ENCODE results near the gene C21orf91. TPM values are rescaled to one million over a fixed set of nuclear protein-coding genes. Genes with fewer than 3 reads are reported as not detected.

C21orf91 gene
- total and polyA plus RNA-seq, 2 experiments from 2014 or later = 10.9 to 20.0 TPM

DNA sequence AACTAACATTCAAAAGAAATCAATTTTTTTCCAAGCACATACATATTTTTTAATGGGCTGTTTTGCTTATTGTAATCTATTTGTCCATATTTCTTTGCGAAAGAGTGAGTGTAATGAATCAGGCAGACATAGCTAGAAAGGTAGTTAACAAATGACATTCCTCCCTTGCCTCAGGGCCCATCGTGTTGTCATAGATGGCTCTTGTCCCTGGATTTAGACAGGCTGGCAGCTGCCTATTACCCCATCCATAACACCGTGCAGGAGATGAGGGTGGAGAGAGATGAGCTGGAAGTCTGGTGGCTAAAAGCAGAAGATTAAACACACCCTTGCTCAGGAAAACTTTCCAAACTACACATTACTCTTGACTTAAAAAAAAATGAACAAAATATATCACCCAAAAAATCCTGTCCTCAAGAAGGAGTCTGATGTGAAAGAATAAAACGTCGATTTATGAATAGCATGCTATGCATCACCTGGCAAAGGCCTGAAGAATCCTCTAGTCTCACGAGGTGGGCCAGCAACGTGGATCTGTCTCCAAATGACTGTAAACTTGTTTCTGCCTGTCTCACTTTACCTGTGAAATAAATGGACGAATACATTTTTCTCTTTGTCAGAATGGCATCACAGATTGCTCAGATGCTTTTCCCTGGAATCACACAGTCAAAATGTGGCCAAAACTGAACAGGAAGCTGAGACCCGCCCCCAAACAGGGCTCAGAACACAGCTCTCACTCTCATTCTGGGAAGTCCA, 55.7 kb downstream of the C21orf91 start:
- H3F3A ChIP-seq (replicated peaks; ENCODE audit: low read depth) = no peaks in the 10 kb centered on the region
- ATAC-seq = no peak
- TF ChIP-seq, protein P1, sequence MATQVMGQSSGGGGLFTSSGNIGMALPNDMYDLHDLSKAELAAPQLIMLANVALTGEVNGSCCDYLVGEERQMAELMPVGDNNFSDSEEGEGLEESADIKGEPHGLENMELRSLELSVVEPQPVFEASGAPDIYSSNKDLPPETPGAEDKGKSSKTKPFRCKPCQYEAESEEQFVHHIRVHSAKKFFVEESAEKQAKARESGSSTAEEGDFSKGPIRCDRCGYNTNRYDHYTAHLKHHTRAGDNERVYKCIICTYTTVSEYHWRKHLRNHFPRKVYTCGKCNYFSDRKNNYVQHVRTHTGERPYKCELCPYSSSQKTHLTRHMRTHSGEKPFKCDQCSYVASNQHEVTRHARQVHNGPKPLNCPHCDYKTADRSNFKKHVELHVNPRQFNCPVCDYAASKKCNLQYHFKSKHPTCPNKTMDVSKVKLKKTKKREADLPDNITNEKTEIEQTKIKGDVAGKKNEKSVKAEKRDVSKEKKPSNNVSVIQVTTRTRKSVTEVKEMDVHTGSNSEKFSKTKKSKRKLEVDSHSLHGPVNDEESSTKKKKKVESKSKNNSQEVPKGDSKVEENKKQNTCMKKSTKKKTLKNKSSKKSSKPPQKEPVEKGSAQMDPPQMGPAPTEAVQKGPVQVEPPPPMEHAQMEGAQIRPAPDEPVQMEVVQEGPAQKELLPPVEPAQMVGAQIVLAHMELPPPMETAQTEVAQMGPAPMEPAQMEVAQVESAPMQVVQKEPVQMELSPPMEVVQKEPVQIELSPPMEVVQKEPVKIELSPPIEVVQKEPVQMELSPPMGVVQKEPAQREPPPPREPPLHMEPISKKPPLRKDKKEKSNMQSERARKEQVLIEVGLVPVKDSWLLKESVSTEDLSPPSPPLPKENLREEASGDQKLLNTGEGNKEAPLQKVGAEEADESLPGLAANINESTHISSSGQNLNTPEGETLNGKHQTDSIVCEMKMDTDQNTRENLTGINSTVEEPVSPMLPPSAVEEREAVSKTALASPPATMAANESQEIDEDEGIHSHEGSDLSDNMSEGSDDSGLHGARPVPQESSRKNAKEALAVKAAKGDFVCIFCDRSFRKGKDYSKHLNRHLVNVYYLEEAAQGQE (IDR thresholded peaks at IDR 0.05; ENCODE audit: unreplicated experiment) = no peak
- TF ChIP-seq POLR2AphosphoS5 (IDR thresholded peaks at IDR 0.05; ENCODE audit: low read depth) (no peak), JUNB (IDR thresholded peaks at IDR 0.05; ENCODE audit: unreplicated experiment) (no peak), NANOG (IDR thresholded peaks at IDR 0.05; ENCODE audit: borderline replicate concordance) (no peak), EZH2phosphoT487 (IDR thresholded peaks at IDR 0.05; ENCODE audit: unreplicated experiment) (no peak), ZNF331 (CRISPR knock-in tag; IDR thresholded peaks at IDR 0.05; ENCODE audit: low read depth) (no peak), ZNF114 (CRISPR knock-in tag; IDR thresholded peaks at IDR 0.05) (no peak), EZH2 (IDR thresholded peaks at IDR 0.05; ENCODE audit: low read depth, unreplicated experiment) (no peak), CREB1 (CRISPR knock-in tag; IDR thresholded peaks at IDR 0.05; ENCODE audit: low read depth) (no peak), STAT1 (IDR thresholded peaks at IDR 0.05; ENCODE audit: unreplicated experiment) (no peak)
- TF ChIP-seq, protein P2, sequence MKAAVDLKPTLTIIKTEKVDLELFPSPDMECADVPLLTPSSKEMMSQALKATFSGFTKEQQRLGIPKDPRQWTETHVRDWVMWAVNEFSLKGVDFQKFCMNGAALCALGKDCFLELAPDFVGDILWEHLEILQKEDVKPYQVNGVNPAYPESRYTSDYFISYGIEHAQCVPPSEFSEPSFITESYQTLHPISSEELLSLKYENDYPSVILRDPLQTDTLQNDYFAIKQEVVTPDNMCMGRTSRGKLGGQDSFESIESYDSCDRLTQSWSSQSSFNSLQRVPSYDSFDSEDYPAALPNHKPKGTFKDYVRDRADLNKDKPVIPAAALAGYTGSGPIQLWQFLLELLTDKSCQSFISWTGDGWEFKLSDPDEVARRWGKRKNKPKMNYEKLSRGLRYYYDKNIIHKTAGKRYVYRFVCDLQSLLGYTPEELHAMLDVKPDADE (IDR thresholded peaks at IDR 0.05) = no peak
- TF ChIP-seq, protein P3, sequence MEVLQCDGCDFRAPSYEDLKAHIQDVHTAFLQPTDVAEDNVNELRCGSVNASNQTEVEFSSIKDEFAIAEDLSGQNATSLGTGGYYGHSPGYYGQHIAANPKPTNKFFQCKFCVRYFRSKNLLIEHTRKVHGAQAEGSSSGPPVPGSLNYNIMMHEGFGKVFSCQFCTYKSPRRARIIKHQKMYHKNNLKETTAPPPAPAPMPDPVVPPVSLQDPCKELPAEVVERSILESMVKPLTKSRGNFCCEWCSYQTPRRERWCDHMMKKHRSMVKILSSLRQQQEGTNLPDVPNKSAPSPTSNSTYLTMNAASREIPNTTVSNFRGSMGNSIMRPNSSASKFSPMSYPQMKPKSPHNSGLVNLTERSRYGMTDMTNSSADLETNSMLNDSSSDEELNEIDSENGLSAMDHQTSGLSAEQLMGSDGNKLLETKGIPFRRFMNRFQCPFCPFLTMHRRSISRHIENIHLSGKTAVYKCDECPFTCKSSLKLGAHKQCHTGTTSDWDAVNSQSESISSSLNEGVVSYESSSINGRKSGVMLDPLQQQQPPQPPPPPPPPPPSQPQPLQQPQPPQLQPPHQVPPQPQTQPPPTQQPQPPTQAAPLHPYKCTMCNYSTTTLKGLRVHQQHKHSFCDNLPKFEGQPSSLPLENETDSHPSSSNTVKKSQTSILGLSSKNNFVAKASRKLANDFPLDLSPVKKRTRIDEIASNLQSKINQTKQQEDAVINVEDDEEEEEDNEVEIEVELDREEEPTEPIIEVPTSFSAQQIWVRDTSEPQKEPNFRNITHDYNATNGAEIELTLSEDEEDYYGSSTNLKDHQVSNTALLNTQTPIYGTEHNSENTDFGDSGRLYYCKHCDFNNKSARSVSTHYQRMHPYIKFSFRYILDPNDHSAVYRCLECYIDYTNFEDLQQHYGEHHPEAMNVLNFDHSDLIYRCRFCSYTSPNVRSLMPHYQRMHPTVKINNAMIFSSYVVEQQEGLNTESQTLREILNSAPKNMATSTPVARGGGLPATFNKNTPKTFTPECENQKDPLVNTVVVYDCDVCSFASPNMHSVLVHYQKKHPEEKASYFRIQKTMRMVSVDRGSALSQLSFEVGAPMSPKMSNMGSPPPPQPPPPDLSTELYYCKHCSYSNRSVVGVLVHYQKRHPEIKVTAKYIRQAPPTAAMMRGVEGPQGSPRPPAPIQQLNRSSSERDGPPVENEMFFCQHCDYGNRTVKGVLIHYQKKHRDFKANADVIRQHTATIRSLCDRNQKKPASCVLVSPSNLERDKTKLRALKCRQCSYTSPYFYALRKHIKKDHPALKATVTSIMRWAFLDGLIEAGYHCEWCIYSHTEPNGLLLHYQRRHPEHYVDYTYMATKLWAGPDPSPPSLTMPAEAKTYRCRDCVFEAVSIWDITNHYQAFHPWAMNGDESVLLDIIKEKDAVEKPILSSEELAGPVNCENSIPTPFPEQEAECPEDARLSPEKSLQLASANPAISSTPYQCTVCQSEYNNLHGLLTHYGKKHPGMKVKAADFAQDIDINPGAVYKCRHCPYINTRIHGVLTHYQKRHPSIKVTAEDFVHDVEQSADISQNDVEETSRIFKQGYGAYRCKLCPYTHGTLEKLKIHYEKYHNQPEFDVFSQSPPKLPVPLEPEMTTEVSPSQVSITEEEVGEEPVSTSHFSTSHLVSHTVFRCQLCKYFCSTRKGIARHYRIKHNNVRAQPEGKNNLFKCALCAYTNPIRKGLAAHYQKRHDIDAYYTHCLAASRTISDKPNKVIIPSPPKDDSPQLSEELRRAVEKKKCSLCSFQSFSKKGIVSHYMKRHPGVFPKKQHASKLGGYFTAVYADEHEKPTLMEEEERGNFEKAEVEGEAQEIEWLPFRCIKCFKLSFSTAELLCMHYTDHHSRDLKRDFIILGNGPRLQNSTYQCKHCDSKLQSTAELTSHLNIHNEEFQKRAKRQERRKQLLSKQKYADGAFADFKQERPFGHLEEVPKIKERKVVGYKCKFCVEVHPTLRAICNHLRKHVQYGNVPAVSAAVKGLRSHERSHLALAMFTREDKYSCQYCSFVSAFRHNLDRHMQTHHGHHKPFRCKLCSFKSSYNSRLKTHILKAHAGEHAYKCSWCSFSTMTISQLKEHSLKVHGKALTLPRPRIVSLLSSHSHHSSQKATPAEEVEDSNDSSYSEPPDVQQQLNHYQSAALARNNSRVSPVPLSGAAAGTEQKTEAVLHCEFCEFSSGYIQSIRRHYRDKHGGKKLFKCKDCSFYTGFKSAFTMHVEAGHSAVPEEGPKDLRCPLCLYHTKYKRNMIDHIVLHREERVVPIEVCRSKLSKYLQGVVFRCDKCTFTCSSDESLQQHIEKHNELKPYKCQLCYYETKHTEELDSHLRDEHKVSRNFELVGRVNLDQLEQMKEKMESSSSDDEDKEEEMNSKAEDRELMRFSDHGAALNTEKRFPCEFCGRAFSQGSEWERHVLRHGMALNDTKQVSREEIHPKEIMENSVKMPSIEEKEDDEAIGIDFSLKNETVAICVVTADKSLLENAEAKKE (CRISPR knock-in tag; IDR thresholded peaks at IDR 0.05) = no peak
- TF ChIP-seq, protein P4, sequence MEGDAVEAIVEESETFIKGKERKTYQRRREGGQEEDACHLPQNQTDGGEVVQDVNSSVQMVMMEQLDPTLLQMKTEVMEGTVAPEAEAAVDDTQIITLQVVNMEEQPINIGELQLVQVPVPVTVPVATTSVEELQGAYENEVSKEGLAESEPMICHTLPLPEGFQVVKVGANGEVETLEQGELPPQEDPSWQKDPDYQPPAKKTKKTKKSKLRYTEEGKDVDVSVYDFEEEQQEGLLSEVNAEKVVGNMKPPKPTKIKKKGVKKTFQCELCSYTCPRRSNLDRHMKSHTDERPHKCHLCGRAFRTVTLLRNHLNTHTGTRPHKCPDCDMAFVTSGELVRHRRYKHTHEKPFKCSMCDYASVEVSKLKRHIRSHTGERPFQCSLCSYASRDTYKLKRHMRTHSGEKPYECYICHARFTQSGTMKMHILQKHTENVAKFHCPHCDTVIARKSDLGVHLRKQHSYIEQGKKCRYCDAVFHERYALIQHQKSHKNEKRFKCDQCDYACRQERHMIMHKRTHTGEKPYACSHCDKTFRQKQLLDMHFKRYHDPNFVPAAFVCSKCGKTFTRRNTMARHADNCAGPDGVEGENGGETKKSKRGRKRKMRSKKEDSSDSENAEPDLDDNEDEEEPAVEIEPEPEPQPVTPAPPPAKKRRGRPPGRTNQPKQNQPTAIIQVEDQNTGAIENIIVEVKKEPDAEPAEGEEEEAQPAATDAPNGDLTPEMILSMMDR (conservative IDR thresholded peaks at IDR 0.05; ENCODE audit: low read depth in 2 of 2) = no peak
- no peak overlapping the region for H3K4me3 ChIP-seq
- no peaks in the 10 kb centered on the region for H3K27me3 ChIP-seq (ENCODE audit: insufficient read depth)
- no peaks in the 10 kb centered on the region for H3K4me1 ChIP-seq (ENCODE audit: insufficient read depth)
- Mint-ChIP-seq H3K9me3 (peaks cover 7% of the 10 kb centered on the region; the same call in 2 of the 3 replicates), H3K4me1 (no peaks in the 10 kb centered on the region), H3K27me3 (ENCODE audit: insufficient read depth, low read depth, poor library complexity) (no peaks in the 10 kb centered on the region), H3K27ac (no peak overlapping the region), H3K4me3 (no peak overlapping the region), H3K36me3 (ENCODE audit: low read depth) (no peaks in the 10 kb centered on the region)
- no peaks in the 10 kb centered on the region for H3K79me2 ChIP-seq (replicated peaks; ENCODE audit: insufficient read depth)
- no peak overlapping the region for H3K4me2 ChIP-seq
- DNase-seq (ENCODE audit: low spot score) = no peak
- H4K20me1 ChIP-seq (replicated peaks; ENCODE audit: insufficient read depth) = no peaks in the 10 kb centered on the region
- 0 out of 2 replicates have a peak, but pooled peaks cover 9% of the 10 kb centered on the region for H3K9me2 ChIP-seq (ENCODE audit: insufficient read depth)
- no peaks in the 10 kb centered on the region for H3K36me3 ChIP-seq (ENCODE audit: insufficient read depth)
- H3K27ac ChIP-seq (ENCODE audit: low read depth) = no peak overlapping the region
- H2AFZ ChIP-seq = no peak overlapping the region

Data from GM23338 (cell line).